ENCODE data around the gene DISP3.
"Not testable (repeated sequence)": the region's sequence is repeated elsewhere in the genome, so short reads cannot be mapped to it uniquely, and the experiment has no call there.

Gene DISP3

GRCh38 chr1:11567244-11568065 is 88.5 kb downstream of the DISP3 start:
- H3K9me3 Mint-ChIP-seq: no peaks in the 10 kb centered on the region
- no peaks in the 10 kb centered on the region for H3K36me3 Mint-ChIP-seq (ENCODE audit: low read depth)
- H3K4me1 Mint-ChIP-seq (ENCODE audit: low read depth): no peaks in the 10 kb centered on the region
- DNase-seq: no peak
- no peak overlapping the region for H3K27ac Mint-ChIP-seq
- no peak overlapping the region for H3K4me3 Mint-ChIP-seq
- H3K27me3 Mint-ChIP-seq: peaks cover 39% of the 10 kb centered on the region

DNA sequence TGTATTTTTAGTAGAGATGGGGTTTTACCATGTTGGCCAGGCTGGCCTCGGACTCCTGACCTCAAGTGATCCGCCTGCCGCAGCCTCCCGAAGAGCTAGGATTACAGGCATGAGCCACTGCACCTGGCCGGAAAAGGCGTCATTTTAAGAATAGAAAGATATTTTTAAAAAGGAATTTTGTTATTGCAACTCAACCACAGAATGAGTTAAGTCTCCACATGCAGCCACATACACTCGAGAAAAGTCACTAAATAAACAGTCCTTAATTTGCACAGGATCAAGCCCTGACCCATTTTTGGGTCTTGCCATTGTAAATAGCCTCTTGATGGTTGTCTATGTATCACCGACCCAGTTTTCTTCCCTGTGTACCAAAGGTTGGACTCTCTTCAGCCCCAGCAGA is 89.7 kb downstream of the DISP3 start:
- no peak for DNase-seq
- H3K36me3 Mint-ChIP-seq (ENCODE audit: low read depth): no peaks in the 10 kb centered on the region
- H3K27ac Mint-ChIP-seq: no peak overlapping the region
- no peaks in the 10 kb centered on the region for H3K4me1 Mint-ChIP-seq (ENCODE audit: low read depth)
- no peak overlapping the region for H3K4me3 Mint-ChIP-seq
- peaks cover 30% of the 10 kb centered on the region for H3K27me3 Mint-ChIP-seq
- H3K9me3 Mint-ChIP-seq: no peaks in the 10 kb centered on the region

- no peak for DNase-seq
- H3K9me3 Mint-ChIP-seq: no peaks in the 10 kb centered on the region
- H3K27ac Mint-ChIP-seq: no peak overlapping the region
- peaks cover 26% of the 10 kb centered on the region for H3K27me3 Mint-ChIP-seq
- H3K36me3 Mint-ChIP-seq (ENCODE audit: low read depth): no peaks in the 10 kb centered on the region
- no peaks in the 10 kb centered on the region for H3K4me1 Mint-ChIP-seq (ENCODE audit: low read depth)
- no peak overlapping the region for H3K4me3 Mint-ChIP-seq
These were observed 90.6 kb downstream of the DISP3 start for GRCh38 chr1:11569551-11569950.

DNA sequence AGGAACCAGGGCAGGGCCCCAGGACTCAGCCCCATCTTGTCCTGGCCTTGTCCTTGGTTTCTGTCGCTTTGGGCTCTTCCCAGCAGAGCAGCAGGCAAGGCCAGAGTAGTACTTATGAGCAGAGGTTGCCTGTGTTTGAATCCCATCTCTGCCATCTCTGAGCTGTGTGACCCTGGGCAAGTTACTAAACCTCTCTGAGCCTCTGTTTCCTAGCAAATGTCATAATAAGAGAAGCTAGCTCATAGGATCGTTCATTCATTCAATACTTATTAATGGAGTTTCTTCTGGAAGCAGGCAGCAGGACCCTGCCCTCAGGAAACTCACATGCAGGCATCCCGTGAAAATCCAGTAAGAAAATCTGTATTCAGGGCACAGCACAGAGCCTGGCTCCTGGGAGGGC is 91.0 kb downstream of the DISP3 start:
- no peaks in the 10 kb centered on the region for H3K9me3 Mint-ChIP-seq
- no peak overlapping the region for H3K4me3 Mint-ChIP-seq
- H3K36me3 Mint-ChIP-seq (ENCODE audit: low read depth): no peaks in the 10 kb centered on the region
- peaks cover 26% of the 10 kb centered on the region for H3K27me3 Mint-ChIP-seq
- no peaks in the 10 kb centered on the region for H3K4me1 Mint-ChIP-seq (ENCODE audit: low read depth)
- no peak overlapping the region for H3K27ac Mint-ChIP-seq
- DNase-seq: no peak

DNA sequence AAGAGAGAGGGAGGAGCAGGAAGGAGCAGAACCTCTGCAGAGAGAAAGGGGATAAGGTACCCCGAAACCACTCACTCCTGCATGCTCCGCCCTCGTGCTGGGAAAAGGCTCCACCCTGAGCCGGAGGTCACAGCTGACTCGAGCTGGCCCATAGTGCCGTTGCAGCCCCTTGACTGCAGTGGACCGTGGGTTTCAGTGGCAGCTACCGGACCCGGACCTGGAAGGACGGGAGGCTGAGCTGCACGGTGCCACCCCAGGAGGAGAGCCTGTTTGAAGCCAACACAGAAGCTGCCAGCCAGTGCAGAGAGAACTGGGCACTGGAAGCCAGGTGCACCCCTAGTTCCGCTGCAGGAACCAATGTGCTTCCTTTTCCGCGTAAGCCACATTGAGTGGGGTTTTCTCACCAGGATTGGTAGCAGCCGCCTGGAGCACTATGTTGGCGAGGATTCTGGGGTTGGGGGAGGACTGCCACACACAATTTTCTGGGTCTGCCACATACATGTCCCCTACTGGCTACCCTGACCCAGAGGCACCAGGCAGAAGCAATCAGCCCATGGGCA is 91.9 kb downstream of the DISP3 start:
- no peaks in the 10 kb centered on the region for H3K4me1 Mint-ChIP-seq (ENCODE audit: low read depth)
- H3K9me3 Mint-ChIP-seq: no peaks in the 10 kb centered on the region

DNA sequence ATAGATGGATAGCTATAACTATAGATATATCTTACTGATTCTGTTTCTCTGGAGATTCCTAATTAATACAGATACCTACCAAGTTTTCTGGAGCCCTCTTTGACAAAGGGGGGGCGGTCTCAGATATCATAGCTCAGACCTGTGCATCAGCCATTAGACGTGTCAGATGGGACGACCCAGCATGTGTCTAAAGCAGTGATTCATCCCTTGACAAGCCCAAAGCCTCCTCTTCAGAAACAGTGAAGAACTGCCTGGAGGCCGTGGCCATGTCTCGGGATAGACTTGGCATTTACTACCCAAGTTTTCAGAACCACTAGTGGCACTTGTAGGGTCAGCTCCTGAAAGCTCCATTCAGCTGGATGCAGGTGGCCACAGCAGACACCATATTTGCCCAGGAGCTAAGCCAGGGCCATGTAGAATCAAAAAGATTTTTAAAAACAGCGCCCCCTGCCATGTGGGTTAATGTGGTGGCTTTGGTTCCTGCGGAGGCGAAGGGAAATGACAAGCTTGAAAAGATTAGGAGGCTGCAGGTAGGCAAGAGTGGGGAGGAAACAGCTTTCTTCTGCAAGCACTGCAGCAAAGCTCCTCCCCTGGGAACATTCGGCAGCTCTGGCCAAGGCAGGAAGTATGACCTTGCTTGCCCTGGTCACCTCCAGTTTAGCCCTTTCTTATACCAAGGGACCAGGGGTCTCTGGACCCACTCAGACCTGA is 93.1 kb downstream of the DISP3 start:
- Mint-ChIP-seq H3K9me3 (no peaks in the 10 kb centered on the region), H3K27me3 (peaks cover 23% of the 10 kb centered on the region)
- no peak for DNase-seq

More for the DNA sequence above, 91.9 kb downstream of the DISP3 start:
- no peak overlapping the region for H3K27ac Mint-ChIP-seq
- no peak for DNase-seq
- peaks cover 26% of the 10 kb centered on the region for H3K27me3 Mint-ChIP-seq
- H3K36me3 Mint-ChIP-seq (ENCODE audit: low read depth): no peaks in the 10 kb centered on the region
- no peak overlapping the region for H3K4me3 Mint-ChIP-seq

GRCh38 chr1:11573116-11573692 is 94.2 kb downstream of the DISP3 start:
- Mint-ChIP-seq H3K27ac (no peak overlapping the region), H3K9me3 (no peaks in the 10 kb centered on the region), H3K36me3 (ENCODE audit: low read depth) (no peaks in the 10 kb centered on the region), H3K4me1 (ENCODE audit: low read depth) (no peaks in the 10 kb centered on the region), H3K27me3 (peaks cover 21% of the 10 kb centered on the region), H3K4me3 (no peak overlapping the region)
- DNase-seq: no peak

More for the DNA sequence above, 93.1 kb downstream of the DISP3 start:
- Mint-ChIP-seq H3K4me3 (no peak overlapping the region), H3K27ac (no peak overlapping the region), H3K4me1 (ENCODE audit: low read depth) (no peaks in the 10 kb centered on the region), H3K36me3 (ENCODE audit: low read depth) (no peaks in the 10 kb centered on the region)

- Mint-ChIP-seq H3K4me1 (ENCODE audit: low read depth) (no peaks in the 10 kb centered on the region), H3K4me3 (no peak overlapping the region), H3K9me3 (no peaks in the 10 kb centered on the region), H3K27me3 (peaks cover 7% of the 10 kb centered on the region), H3K36me3 (ENCODE audit: low read depth) (no peaks in the 10 kb centered on the region), H3K27ac (no peak overlapping the region)
- DNase-seq: no peak
These were observed 96.6 kb downstream of the DISP3 start for GRCh38 chr1:11575553-11575952.

DNA sequence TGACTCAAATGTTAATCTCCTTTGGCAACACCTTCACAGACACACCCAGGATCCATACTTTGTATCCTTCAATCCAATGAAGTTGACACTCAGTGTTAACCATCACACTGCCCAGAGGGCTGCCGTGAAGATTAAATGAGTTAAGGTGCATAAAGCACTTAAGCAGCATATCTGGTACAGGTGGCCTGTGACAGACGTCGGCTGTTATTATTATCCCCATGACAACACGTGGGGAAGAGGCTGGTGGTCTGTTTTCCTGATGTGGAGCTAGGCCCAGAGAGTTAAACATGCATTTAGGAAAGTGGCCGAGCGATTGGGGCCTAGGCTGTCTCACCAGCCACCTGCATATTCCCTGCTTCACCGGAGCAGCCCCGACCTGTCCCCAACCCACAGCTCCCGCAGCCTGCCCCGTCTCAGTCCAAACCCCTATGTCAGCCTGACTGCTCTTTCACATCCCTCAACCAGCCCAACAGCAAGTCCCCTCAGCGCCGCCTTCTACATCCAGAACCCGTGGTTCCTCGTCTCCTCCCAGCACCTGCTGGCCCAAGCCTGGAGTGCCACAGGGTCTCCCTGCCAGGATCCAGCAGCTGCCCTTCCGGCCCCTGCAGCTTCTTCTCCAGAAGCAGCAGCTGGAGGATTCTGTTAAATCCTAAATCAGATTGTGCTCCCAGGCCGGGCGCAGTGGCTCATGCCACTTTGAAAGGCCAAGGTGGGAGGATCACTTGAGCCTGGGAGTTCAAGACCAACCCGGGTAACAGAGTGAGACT is 97.3 kb downstream of the DISP3 start:
- Mint-ChIP-seq H3K9me3 (no peaks in the 10 kb centered on the region), H3K27ac (no peak overlapping the region), H3K4me3 (no peak overlapping the region), H3K36me3 (ENCODE audit: low read depth) (no peaks in the 10 kb centered on the region), H3K27me3 (peaks cover 8% of the 10 kb centered on the region), H3K4me1 (ENCODE audit: low read depth) (no peaks in the 10 kb centered on the region)
- DNase-seq: no peak

GRCh38 chr1:11578004-11578403 is 99.0 kb downstream of the DISP3 start:
- no peaks in the 10 kb centered on the region for H3K4me1 Mint-ChIP-seq (ENCODE audit: low read depth)

DNA sequence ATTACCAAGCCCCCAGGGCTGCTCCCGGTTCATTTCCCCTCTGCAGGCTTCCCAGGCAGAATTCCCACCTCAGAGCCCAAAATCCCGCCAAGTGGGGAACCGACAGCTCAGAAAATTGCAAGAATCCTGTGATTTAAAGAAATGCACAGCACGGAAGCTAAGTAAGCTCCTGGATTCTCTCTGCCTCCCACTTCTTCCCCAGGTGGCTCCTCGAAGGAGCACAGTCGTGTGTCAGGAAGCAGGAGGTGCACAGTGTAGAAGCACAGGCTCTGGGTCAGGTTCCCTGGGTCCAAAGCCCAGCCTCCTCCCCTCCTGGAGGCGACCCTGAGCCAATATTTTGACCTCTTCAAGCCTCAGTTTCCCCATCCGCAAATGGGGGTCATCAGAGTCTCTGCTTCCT is 100.6 kb downstream of the DISP3 start:
- no peak overlapping the region for H3K4me3 Mint-ChIP-seq
- H3K36me3 Mint-ChIP-seq (ENCODE audit: low read depth): no peaks in the 10 kb centered on the region
- no peak for DNase-seq
- H3K9me3 Mint-ChIP-seq: no peaks in the 10 kb centered on the region
- no peaks in the 10 kb centered on the region for H3K4me1 Mint-ChIP-seq (ENCODE audit: low read depth)
- no peak overlapping the region for H3K27ac Mint-ChIP-seq
- H3K27me3 Mint-ChIP-seq: peaks cover 13% of the 10 kb centered on the region

More at GRCh38 chr1:11578004-11578403, 99.0 kb downstream of the DISP3 start:
- H3K9me3 Mint-ChIP-seq: no peaks in the 10 kb centered on the region
- DNase-seq: no peak
- H3K27me3 Mint-ChIP-seq: peaks cover 9% of the 10 kb centered on the region
- H3K4me3 Mint-ChIP-seq: no peak overlapping the region
- no peak overlapping the region for H3K27ac Mint-ChIP-seq
- H3K36me3 Mint-ChIP-seq (ENCODE audit: low read depth): no peaks in the 10 kb centered on the region

DNA sequence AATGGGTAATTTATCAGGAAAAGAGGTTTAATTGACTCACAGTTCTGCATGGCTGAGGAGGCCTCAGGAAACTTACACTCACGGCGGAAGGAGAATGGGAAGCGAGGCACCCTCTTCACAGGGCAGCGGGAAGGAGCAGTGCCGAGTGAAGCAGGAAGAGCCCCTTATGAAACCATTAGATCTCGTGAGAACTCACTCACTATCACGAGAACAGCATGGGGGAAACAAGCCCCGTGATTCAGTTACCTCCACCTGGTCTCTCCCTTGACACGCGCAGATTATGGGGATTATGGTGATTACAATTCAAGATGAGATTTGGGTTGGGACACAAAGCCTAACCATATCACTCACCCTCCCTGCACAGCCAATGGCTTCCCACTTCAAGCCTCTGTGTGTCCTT is 101.1 kb downstream of the DISP3 start:
- not testable (repeated sequence) for H3K36me3 Mint-ChIP-seq (ENCODE audit: low read depth); H3K9me3 Mint-ChIP-seq; DNase-seq; H3K27ac Mint-ChIP-seq; H3K4me3 Mint-ChIP-seq; H3K4me1 Mint-ChIP-seq (ENCODE audit: low read depth)
- peaks cover 13% of the 10 kb centered on the region for H3K27me3 Mint-ChIP-seq

- peaks cover 19% of the 10 kb centered on the region for H3K27me3 Mint-ChIP-seq
- H3K4me1 Mint-ChIP-seq (ENCODE audit: low read depth): no peaks in the 10 kb centered on the region
- no peak overlapping the region for H3K4me3 Mint-ChIP-seq
- no peaks in the 10 kb centered on the region for H3K9me3 Mint-ChIP-seq
- DNase-seq: no peak
- H3K36me3 Mint-ChIP-seq (ENCODE audit: low read depth): no peaks in the 10 kb centered on the region
- no peak overlapping the region for H3K27ac Mint-ChIP-seq
These were observed 102.6 kb downstream of the DISP3 start for GRCh38 chr1:11581445-11581991.

GRCh38 chr1:11585389-11585788 is 106.4 kb downstream of the DISP3 start:
- H3K9me3 Mint-ChIP-seq: no peaks in the 10 kb centered on the region

More at GRCh38 chr1:11585389-11585788, 106.4 kb downstream of the DISP3 start:
- Mint-ChIP-seq H3K4me1 (ENCODE audit: low read depth) (no peaks in the 10 kb centered on the region), H3K4me3 (no peak overlapping the region), H3K27me3 (peaks cover 23% of the 10 kb centered on the region), H3K27ac (no peak overlapping the region), H3K36me3 (ENCODE audit: low read depth) (no peaks in the 10 kb centered on the region)
- no peak for DNase-seq

All from activated T-cell treated with anti-CD3 and anti-CD28 coated beads, Interleukin-2, amount 50 U/mL, for 24 hours (primary cell).